Measurements from ENCODE around the gene RSBN1.

The RSBN1 gene

DNA sequence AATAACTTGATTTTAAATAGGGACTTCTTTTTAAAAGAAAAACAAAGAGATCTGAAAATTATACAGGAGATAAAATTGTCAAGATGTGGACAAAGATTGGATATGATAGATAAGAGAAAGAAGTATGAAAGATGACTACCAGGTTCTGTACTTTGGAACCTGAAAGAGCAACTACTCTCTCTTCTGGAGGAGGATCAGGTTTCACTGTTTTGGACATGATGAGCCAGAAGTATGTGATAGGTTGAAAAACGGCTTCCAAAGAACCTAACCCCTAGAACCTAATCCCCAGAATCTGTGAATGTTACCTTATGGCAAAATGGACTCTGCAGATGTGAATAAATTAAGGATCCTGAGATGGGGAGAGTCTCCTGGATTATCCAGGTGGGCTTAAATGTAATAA is 26.2 kb downstream of the RSBN1 start:
- peak overlapping the region in 2 of 21 experiments; percentile 56 to 87 for H3K27ac ChIP-seq
- H3K4me3 ChIP-seq, result no peak overlapping the region

GRCh38 chr1:113784104-113784779 is 28.0 kb downstream of the RSBN1 start:
- H3K4me3 ChIP-seq, result no peak overlapping the region
- H3K27ac ChIP-seq, result peak overlapping the region in 15 of 21 experiments; percentile 2 to 87 (median 48)

GRCh38 chr1:113783254-113784103 is 28.8 kb downstream of the RSBN1 start:
- no peak overlapping the region for H3K4me3 ChIP-seq
- peak overlapping the region in 17 of 21 experiments; percentile 2 to 87 (median 44) for H3K27ac ChIP-seq

DNA sequence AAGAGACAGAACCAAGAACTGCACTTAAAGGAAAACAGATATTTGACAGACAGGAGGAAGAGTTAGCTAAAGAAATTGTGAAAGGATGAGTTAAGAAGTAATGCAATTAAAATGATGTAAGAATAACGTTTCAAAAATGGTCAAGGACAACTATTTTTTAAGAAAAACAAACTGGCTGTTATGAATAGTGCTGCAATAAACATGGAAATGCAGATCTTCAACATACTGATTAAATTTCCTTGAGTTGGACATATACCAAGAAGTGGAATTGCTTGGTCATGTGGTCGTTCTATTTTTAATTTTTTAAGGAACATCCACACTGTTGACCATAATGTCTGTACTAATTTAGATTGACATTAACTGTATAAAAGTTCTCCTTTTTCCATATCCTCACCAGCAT is 29.9 kb downstream of the RSBN1 start:
- peak overlapping the region in 7 of 21 experiments; percentile 11 to 87 (median 44) for H3K27ac ChIP-seq
- no peak overlapping the region for H3K4me3 ChIP-seq

- H3K27ac ChIP-seq, result peak overlapping the region in 8 of 21 experiments; percentile 5 to 71 (median 45)
Observed at GRCh38 chr1:113780374-113781146, 31.7 kb downstream of the RSBN1 start.

DNA sequence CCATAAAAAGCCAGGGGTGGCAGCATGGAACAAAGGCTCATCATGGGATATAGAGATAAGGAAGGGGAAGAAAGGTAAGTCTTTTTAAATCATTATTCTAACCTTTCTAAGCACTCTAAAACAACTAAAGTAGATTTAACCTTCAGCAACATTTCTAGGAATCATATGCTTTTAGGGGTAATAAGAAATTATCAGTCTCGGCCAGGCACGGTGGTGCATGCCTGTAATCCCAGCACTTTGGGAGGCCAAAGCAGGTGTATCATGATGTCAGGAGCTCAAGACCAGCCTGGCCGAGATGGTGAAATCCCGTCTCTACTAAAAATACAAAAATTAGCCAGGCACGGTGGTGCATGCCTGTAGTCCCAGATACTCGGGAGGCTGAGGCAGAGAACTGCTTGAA is 32.7 kb downstream of the RSBN1 start:
- Histone ChIP-seq H3K27ac (peak overlapping the region in 4 of 21 experiments; percentile 5 to 71 (median 46)), H3K4me3 (no peak overlapping the region)

More at GRCh38 chr1:113780374-113781146, 31.7 kb downstream of the RSBN1 start:
- no peak overlapping the region for H3K4me3 ChIP-seq

GRCh38 chr1:113777561-113777960 is 34.7 kb downstream of the RSBN1 start:
- H3K4me3 ChIP-seq, result no peak overlapping the region
- no peak overlapping the region for H3K27ac ChIP-seq

DNA sequence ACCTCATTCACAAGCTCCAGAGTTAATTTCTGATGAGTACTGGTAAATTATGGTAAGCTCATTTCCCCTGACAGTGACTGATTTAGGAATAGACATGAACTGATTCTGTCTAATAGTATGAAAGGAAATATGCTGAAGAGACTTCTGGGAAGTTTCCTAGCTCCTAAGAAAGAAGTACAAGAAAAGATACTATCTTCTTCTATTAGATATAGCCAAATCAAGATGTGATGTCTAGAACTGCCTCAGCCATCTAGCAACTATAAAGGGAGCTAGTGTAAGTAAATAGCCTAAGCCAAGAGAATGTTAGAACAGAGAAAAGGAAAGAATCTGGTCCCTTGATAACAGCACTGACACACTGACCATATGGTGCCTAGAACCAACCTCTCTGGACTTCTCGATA is 42.2 kb downstream of the RSBN1 start:
- Histone ChIP-seq H3K27ac (no peak overlapping the region), H3K4me3 (no peak overlapping the region)

DNA sequence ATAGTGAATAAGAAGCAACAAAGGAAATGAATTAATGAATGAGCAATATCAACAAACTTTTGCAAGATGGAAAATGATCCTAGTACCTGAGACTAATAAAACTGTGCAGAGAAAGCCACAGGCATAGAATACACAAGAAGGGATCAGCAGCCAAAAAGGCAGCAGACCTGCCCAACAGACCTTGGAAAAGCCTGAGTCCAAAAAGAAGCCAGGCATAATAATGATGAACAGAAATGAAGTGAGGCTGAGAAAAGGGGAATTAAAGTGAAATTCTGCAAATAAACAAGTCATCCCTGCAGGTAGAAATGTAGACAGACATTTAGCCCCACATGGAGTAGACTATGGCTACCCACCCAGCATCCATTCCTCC is 42.7 kb downstream of the RSBN1 start:
- Histone ChIP-seq H3K4me3 (no peak overlapping the region), H3K27ac (no peak overlapping the region)

GRCh38 chr1:113768916-113769600 is 43.2 kb downstream of the RSBN1 start:
- no peak overlapping the region for H3K27ac ChIP-seq
- no peak overlapping the region for H3K4me3 ChIP-seq

DNA sequence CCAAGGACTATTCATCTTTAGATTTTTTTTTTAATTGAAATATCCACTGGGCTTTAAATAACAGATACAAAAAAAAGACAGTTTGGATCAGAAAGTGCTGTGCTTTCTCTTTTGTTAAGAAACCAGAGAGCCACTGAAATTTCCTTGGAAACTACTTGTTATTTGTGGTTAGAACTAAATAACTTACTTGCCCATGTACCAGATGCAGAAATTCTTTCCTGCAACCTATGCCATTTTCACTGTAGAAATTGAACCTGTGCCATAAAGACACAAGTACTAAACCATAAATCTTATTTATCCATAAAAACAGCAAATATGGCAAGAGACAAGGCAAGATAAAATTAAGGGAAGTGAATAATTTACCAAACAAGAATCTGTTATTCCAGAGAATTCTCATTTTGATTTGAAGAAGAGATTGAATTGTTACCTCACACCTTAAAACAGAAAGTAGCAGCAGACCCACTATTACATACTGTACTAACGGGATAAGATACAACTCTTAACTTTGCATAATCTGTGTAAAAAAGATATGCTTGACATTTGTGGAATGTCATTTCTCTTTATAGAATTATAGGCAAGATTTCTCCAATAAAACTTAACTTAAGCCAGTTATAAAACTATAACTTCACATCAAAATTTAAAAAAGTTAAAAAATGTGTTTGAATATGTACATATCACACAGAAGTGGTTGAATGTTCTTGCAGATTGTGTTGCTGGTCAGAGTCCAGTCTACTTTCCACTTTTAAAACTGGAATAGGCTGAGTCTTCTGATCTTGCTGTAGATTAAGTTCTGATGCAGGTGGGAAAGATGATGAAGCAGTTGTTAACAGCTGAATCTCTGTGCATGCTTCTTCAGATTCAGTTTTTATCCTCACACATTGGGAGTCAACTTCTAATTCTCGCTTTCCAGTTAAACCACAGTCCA is 46.7 kb downstream of the RSBN1 start:
- H3K4me3 ChIP-seq, result no peak overlapping the region
- no peak overlapping the region for H3K27ac ChIP-seq

- no peak overlapping the region for H3K27ac ChIP-seq
- no peak overlapping the region for H3K4me3 ChIP-seq
Observed at GRCh38 chr1:113763661-113764060, 48.6 kb downstream of the RSBN1 start.

- H3K27ac ChIP-seq, result no peak overlapping the region
Observed at GRCh38 chr1:113761937-113762336, 50.3 kb downstream of the RSBN1 start.

DNA sequence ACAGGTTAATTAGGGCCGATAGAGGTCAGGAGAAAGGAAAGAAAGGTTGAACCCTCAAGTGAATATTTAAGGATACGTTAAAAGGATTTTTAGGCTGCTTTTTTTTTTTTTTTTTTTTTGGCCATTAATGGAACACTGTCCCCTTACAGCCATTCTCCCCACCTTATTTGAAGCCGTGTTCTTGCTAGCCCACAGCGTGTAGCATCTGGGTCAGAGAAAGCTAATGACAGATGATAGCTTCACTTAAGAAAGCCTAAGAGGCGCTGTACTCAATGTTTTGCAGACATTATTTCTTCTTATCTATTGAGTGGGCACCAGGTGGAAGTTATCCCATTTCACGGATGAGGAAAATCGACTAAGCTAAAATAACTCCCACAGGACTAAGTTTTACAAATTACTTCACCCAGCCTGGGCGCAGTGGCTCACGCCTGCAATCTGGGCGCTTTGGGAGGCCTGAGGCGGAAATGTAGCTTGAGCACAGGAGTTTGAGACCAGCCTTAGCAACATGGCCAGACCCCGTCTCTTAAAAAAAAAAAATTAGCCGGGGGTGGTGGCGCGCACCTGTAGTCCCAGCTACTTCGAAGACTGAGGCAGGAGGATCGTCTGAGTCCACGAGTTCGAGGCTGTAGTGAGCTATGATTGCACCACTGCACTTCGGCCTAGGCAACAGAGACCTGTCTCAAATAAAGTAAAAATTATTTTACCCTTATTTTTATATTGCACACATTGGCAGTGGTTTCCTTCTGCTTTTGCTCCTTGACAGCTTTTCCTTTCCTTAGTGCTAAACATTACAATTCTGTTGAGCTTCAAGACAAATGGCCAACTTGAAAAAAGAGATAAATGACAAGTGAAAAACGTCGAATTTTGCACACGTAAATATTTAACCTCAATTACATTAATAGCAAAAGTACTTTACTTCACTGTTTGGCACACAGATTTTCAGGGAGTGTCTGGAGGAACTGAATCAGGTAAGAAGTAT is 51.9 kb downstream of the RSBN1 start:
- peak overlapping the region in 6 of 7 experiments; percentile 64 to 98 (median 94) for H3K4me3 ChIP-seq
- H3K27ac ChIP-seq, result peak overlapping the region in 19 of 21 experiments; percentile 83 to 96 (median 93)

More at GRCh38 chr1:113761937-113762336, 50.3 kb downstream of the RSBN1 start:
- H3K4me3 ChIP-seq, result no peak overlapping the region

DNA sequence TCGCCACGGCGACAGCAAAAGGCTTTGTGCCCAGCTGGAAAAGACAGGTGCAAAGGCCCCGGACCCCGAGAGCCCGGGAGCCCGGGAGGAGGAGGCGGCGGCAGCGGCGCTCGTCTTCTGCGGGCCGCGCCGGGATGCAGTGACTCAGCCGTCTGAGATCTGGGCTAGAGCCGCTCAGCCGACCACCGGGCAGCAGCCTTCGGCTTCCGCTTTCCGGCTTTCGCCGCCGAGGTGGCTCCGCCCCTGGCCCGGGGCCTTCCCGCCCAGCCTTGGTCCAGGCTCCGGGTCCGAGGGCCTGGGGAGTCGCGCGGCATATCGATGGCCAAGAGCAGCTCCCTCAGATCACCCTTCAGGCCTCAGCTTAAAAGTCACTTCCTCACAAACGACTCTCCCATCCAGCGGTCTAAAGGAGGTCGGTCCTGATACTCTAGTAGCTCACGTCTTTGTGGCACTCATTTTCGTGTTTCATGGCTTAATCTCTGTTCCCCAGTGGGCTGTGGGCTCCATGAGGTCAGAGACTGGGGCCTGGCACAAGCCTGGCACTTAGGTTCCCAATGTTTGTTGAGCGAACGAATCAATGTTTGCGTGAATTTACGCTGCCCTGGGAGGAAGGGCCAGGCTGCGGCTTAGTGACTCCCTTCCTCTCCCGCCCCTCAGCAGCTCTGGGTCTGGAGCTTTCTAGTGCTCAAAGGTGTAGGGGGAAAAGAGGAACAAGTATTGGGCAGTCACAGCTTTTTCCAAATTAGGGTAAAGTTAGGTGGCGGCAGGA is 52.8 kb downstream of the RSBN1 start, which contains the start of gene PHTF1:
Gene PHTF1 (minus strand): TSS at position 154 of the 769 bp plus-strand sequence. CDS start 783 bp downstream, outside the sequence.
- Histone ChIP-seq H3K4me3 (peak within 1 kb of the TSS; percentile 64 to 98 (median 93)), H3K27ac (peak within 1 kb of the TSS; percentile 79 to 96 (median 92))

DNA sequence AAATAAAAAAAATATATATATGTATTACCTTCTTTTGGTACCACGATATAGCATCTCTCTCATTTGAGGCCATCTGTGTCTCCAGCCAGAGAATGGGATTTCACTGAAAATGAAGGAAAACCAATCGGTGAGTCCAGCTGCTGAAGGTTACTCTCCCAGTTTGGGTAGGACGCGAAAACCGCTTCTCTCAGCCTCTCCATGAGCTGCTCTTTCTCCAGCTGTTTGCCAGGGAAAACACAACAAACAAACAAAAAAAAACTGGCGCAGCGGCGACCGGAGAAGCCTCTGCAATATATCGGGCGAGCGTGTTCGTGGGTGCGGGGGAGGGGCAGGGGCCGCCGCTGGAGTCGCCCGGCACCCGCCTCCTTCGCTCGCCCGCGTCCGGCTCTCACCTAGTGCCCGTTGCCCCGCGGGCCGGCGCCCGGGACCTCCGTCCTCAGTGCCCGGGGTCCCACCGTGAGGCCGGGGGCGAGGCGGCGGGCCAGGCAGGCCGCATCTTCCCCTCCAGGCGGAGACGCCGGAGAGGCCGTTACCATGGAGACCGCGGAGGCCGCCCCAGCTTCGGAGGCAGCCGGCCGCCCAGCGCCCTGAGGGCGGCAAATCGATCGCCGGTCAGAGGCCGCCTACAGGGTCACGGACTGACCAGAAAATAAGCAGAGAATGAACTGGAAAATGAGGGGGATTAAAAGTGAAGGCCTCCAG is 53.5 kb downstream of the RSBN1 start:
- peak overlapping the region; percentile 79 to 96 (median 92) for H3K27ac ChIP-seq
- peak overlapping the region; percentile 64 to 98 (median 93) for H3K4me3 ChIP-seq

All from skin epidermis (tissue), 12 donors.